Activated CD4-positive, alpha-beta T cell treated with anti-CD3 and anti-CD28 coated beads, Interleukin-2, amount 10 ng/mL, durations not matched to agents 7 days and 5 days (primary cell): Measurements from ENCODE around the gene ATP9B. TPM values are rescaled to one million over a fixed set of nuclear protein-coding genes. Genes with fewer than 3 reads are reported as not detected.
"Not testable (repeated sequence)": the region's sequence is repeated elsewhere in the genome, so short reads cannot be mapped to it uniquely, and the experiment has no call there.

Experiments used
- CTCF ChIA-PET: fragments of 350-600 bp; sonication (Branson Sonifier 250); formaldehyde crosslinking; loops from one replicate; lab custom pipeline; 2021; ENCODE audit warnings: antibody characterized with exemption; lab: Charles Lee
- POLR2A ChIA-PET: fragments of 350-600 bp; sonication (Branson Sonifier 250); formaldehyde crosslinking; loops from one replicate; lab custom pipeline; 2021; ENCODE audit warnings: antibody characterized with exemption; lab: Charles Lee
- DNase-seq: peaks from one replicate; pipeline ENCODE4 v3.0.0-alpha.2; 2020
- H3K27ac Mint-ChIP-seq: one replicate; pipeline ENCODE4 v1.8.0; 2021; ENCODE audit warnings: mild to moderate bottlenecking, moderate library complexity, mixed read lengths
- H3K27me3 Mint-ChIP-seq: one replicate; pipeline ENCODE4 v1.8.0; 2021; ENCODE audit warnings: mixed read lengths
- H3K36me3 Mint-ChIP-seq: one replicate; pipeline ENCODE4 v1.8.0; 2021; ENCODE audit warnings: low read depth, mixed read lengths
- H3K4me1 Mint-ChIP-seq: one replicate; pipeline ENCODE4 v1.8.0; 2021; ENCODE audit warnings: mixed read lengths
- H3K4me3 Mint-ChIP-seq: one replicate; pipeline ENCODE4 v1.8.0; 2021; ENCODE audit warnings: mild to moderate bottlenecking, moderate library complexity, mixed read lengths
- H3K9me3 Mint-ChIP-seq: one replicate; pipeline ENCODE4 v1.8.0; 2021; ENCODE audit warnings: mixed read lengths
- total RNA-seq, 2 experiments: library from RNA; stranded (reverse); gene quantifications; one replicate each; pipeline ENCODE4 v1.2.3, GENCODE V29; 2021

Gene ATP9B
- total RNA-seq, 2 experiments from 2014 or later = 29.8 to 30.5 TPM

DNA sequence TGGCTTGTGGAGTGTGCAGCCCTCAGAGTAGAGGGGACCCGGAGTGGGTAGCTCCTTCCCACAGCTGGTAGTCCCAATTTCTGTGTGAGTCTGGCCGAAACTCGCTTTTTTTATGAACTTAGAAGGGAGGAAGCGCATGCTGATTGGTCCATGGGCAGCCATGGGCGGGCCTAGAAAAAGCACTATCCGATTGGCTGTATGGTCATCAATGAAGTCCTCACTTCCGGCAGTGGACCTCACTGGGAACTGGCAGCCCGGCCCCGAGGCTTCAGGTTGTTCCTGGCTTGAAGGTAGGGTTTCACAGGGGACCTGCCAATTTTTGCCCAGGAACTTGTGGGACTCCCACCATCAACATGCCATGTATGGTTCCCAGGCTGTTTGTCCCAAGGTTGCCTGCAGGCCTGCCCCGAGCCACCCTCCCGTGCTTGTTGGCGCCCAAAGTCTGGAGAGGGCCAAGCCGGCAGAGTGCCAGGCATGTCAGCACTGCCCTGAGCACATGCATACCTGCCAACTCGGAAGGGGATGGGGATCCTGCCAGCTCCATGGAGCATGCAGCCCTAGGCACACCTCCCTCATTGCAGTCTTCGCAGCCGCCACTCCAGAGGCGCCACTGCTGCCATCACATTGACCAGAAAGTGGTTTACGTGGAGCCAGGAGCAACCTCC, 98.5 kb downstream of the ATP9B start:
- H3K4me1 Mint-ChIP-seq = no peaks in the 10 kb centered on the region
- no peaks in the 10 kb centered on the region for H3K27me3 Mint-ChIP-seq
- CTCF ChIA-PET = no interaction called here
- no peak for DNase-seq
- no peaks in the 10 kb centered on the region for H3K9me3 Mint-ChIP-seq
- H3K4me3 Mint-ChIP-seq = no peak overlapping the region
- no peak overlapping the region for H3K27ac Mint-ChIP-seq
- POLR2A ChIA-PET = no interaction called here
- H3K36me3 Mint-ChIP-seq = peaks cover 17% of the 10 kb centered on the region

DNA sequence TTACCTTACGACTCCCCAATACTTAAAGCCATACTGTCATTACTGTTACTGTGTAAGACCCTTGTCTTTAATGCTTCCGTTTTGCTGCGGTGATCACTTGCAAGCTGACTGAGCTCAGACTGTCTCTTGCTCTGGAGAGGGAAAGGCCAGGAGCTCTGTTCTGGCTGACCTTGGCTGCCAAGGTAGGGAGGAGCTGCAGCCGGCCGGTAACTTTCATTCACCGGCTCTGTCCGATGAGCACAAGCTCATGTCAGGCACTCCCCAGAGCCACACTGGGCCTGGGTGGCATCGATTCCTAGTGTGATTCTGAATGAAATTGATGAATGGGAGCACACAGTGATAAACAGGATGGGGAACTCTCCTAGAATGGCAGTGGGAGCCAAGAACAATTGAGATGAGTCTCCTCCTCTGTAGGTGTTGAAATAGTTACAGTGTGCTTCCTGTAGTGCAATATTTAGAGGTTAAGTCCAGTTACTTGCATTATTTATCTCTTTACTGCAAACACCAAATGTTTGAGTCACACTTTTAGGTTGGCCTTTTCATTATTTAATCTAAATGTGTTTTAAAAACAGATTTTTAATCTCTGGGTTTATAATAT, 100.9 kb downstream of the ATP9B start:
- H3K9me3 Mint-ChIP-seq = no peaks in the 10 kb centered on the region
- no peak overlapping the region for H3K4me3 Mint-ChIP-seq
- no peak overlapping the region for H3K27ac Mint-ChIP-seq
- peaks cover 30% of the 10 kb centered on the region for H3K36me3 Mint-ChIP-seq
- POLR2A ChIA-PET = no interaction called here
- no peak for DNase-seq
- no peaks in the 10 kb centered on the region for H3K4me1 Mint-ChIP-seq
- CTCF ChIA-PET = no interaction called here
- no peaks in the 10 kb centered on the region for H3K27me3 Mint-ChIP-seq

DNA sequence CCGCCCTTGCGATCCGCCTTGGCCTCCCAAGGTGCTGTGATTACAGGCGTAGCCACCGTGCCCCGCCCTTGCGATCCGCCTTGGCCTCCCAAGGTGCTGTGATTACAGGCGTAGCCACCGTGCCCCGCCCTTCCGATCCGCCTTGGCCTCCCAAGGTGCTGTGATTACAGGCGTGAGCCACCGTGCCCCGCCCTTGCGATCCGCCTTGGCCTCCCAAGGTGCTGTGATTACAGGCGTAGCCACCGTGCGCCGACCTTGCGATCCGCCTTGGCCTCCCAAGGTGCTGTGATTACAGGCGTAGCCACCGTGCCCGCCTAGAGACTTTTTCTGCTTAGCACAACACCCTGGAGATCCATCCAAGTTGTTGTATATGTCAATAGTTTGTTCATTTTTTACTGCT, 103.1 kb downstream of the ATP9B start:
- H3K9me3 Mint-ChIP-seq, CTCF ChIA-PET, POLR2A ChIA-PET, H3K27ac Mint-ChIP-seq, H3K4me3 Mint-ChIP-seq, DNase-seq, H3K27me3 Mint-ChIP-seq, H3K4me1 Mint-ChIP-seq: not testable (repeated sequence)
- peaks cover 14% of the 10 kb centered on the region for H3K36me3 Mint-ChIP-seq

DNA sequence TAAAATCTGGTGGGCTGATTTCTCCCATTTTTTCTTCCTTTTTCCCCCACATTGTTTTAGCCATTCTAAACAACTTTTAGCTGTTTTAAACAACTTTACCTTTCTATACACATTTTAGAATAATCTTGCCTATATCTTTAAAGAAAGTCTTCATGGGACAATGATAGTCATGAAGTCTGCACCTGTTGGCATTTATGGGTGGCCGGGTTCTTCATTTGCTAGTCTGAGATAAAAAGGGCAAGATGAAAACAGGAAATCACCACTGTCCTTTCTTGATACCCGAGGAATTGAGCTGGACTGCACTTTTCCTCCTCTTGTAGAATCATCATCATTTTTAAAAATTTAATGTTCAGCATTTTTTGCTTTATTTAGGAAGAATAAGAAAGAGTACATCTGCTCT, 104.5 kb downstream of the ATP9B start:
- CTCF ChIA-PET = no interaction called here
- Mint-ChIP-seq H3K4me1 (no peaks in the 10 kb centered on the region), H3K27me3 (no peaks in the 10 kb centered on the region), H3K36me3 (peaks cover 19% of the 10 kb centered on the region), H3K4me3 (no peak overlapping the region), H3K27ac (no peak overlapping the region), H3K9me3 (no peaks in the 10 kb centered on the region)
- no peak for DNase-seq
- POLR2A ChIA-PET = no interaction called here

DNA sequence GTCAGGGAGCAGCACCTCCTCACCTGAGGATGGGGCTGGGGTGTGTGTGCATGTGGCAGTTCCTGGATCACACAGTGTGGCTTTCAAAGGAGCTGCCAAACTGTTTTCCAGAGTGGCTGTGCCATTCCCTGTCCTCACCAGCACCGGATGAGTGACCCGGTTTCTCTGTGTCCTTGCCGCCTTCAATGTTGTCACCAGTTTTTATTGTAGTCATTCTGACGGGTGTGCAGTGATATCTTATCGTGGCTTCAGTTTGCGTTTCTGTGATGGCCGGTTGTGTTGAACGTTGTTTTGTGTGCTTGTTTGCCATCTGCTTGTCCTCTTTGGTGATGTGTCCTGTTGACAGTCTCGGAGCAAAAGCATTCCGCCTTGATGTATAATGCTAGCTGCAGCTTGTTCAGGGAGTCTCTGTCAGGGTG, 108.9 kb downstream of the ATP9B start:
- H3K27me3 Mint-ChIP-seq = no peaks in the 10 kb centered on the region
- ChIA-PET CTCF (interaction anchor here (0.7 kb wide), 1 partner anchor 51 kb away, joined by 3 read pairs; no protein-coding TSS in a partner anchor), POLR2A (no interaction called here)
- DNase-seq = no peak
- no peak overlapping the region for H3K4me3 Mint-ChIP-seq
- no peaks in the 10 kb centered on the region for H3K4me1 Mint-ChIP-seq
- H3K9me3 Mint-ChIP-seq = no peaks in the 10 kb centered on the region
- peaks cover 23% of the 10 kb centered on the region for H3K36me3 Mint-ChIP-seq
- H3K27ac Mint-ChIP-seq = no peak overlapping the region

DNA sequence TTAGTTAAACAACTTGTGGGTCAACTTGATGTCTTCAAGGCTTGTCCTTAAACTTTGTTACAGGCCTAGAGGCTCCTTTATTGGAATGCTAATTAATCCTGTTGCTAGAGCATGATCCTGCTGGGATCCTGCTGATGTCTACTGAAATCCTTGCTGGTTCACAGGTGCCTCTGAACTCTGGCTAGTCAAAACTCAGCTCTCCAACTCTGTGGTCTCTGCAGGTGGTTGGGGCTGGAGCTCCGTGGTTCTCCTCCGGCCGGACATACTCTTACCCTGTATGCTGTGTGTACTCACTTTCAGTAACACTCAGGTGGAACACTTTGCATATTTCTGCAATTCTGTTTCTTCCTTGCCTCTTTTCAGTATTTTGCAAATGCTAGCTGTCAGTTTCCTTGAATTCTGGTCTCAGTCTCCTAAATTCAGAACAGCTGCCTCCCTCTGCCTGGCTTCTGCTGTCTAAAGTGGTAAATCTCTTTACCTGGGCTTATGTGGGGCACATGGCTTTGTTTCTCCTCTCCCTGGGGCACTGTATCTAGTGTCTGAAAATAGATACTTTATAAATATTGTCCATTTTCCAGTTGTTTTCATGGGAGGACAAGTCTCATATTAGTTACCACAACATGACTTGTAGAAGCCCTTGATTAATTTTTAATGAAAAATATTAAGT, 113.0 kb downstream of the ATP9B start:
- DNase-seq = no peak
- H3K9me3 Mint-ChIP-seq = no peaks in the 10 kb centered on the region
- no peak overlapping the region for H3K4me3 Mint-ChIP-seq
- H3K4me1 Mint-ChIP-seq = peaks cover 3% of the 10 kb centered on the region
- H3K27me3 Mint-ChIP-seq = no peaks in the 10 kb centered on the region
- H3K36me3 Mint-ChIP-seq = peaks cover 10% of the 10 kb centered on the region
- ChIA-PET POLR2A (no interaction called here), CTCF (no interaction called here)
- H3K27ac Mint-ChIP-seq = no peak overlapping the region

DNA sequence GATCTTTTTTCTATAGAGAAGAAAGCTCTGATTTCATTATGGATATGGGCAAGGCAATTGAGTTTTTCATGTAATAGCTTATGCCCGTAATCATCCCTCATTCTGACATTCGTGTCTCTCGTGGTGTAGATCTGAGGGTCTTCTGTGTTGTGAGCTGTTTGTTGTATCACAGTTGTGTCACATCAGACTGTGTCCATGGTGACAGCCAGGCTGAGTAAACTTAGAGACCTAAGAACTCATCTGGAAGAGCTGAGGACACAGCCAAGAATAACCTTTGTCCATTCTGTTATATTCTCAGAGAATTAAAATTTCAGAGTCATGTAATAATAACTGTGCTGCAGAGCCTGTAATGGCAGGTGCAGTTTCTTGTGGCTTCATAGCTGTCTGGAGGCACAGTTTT, 116.5 kb downstream of the ATP9B start:
- Mint-ChIP-seq H3K27ac (no peak overlapping the region), H3K4me3 (no peak overlapping the region), H3K27me3 (no peaks in the 10 kb centered on the region), H3K4me1 (peaks cover 7% of the 10 kb centered on the region), H3K36me3 (peaks cover 5% of the 10 kb centered on the region), H3K9me3 (no peaks in the 10 kb centered on the region)
- ChIA-PET CTCF (no interaction called here), POLR2A (no interaction called here)
- no peak for DNase-seq

DNA sequence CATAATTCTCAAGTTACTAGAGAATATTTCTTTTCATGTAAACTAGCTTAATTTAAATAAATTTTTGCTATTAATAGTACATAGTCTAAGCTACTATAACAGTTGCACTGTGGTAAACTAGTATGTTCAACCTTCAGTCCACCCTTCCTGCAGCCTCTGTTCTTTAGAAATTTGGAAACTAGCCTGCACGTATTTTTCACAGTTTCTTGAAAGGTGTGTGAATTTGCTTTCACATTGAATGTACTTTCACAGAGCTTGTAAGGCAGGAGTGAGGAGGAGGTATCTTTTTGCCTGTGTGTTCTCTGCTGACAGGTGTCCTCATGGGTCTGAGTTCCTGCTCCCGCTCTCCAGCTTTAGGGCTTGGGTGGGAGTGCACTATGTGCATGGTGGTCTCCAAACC, 117.5 kb downstream of the ATP9B start:
- POLR2A ChIA-PET = no interaction called here
- no peak for DNase-seq
- Mint-ChIP-seq H3K4me3 (no peak overlapping the region), H3K9me3 (no peaks in the 10 kb centered on the region), H3K27ac (no peak overlapping the region), H3K4me1 (peaks cover 12% of the 10 kb centered on the region), H3K36me3 (peaks cover 8% of the 10 kb centered on the region), H3K27me3 (no peaks in the 10 kb centered on the region)
- CTCF ChIA-PET = interaction anchor here (1.0 kb wide), 1 partner anchor 9 kb away, joined by 4 read pairs; no protein-coding TSS in a partner anchor

DNA sequence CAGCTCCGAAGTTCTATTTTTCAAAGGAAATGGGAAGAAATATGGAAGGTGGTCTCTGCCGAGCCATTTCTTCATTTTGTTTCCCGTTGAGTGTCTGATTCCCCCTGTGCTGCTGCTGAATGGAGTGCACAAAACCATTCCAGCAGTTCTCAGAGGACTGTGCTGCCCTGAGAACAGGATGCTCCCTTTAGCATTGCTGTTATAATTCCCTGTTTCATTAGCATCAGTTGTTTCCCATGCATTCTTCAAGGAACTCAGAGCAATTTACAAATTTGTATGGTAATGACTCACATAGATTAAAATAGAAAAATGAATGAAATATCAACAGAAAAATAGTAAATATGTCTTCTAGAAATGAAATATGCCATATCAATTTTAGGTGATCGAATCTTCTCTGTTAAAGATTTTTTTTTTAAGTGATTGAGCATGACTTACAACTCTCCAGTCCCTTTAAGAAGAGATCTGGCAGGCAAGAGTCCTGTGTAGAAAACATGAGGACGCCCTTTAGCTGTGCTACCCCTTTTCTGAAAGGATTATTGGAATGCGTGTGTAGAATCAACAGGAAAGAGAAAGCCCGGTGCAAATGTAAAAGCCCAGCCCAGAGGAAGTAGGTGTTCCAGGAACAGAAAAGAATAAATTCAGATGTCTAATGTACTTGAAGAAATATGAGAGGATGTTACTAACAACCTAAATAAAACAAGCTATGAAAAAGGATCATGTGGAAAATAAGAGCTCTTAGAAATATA, 118.5 kb downstream of the ATP9B start:
- Mint-ChIP-seq H3K4me1 (peaks cover 12% of the 10 kb centered on the region), H3K27ac (no peak overlapping the region), H3K36me3 (peaks cover 6% of the 10 kb centered on the region), H3K9me3 (no peaks in the 10 kb centered on the region), H3K27me3 (no peaks in the 10 kb centered on the region), H3K4me3 (no peak overlapping the region)
- ChIA-PET CTCF (interaction anchor here (0.6 to 1.0 kb wide), 2 partner anchors 8 to 34 kb away, joined by 4 read pairs; no protein-coding TSS in a partner anchor), POLR2A (no interaction called here)
- DNase-seq = no peak

DNA sequence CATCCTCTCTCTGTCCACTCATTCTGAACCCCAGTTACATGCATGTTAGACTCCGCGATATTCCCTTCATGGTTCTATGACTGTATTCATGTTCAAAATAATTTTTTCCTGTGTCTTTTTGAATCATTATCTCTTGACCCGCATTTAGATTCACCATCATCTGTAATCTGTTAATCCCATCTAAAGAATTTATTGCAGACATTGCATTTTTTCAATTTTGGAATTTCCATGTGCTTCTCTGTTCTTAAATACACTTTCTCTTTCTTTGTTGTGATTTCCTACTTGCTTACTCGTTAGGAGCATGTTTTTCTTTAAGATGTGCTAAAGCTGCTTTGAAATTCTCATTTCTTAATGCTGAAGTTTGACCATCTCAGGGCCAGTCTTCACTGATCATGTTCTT, 122.2 kb downstream of the ATP9B start:
- CTCF ChIA-PET = no interaction called here
- Mint-ChIP-seq H3K27me3 (no peaks in the 10 kb centered on the region), H3K9me3 (no peaks in the 10 kb centered on the region), H3K4me1 (peaks cover 12% of the 10 kb centered on the region), H3K27ac (no peak overlapping the region), H3K4me3 (no peak overlapping the region), H3K36me3 (peaks cover 9% of the 10 kb centered on the region)
- POLR2A ChIA-PET = no interaction called here
- no peak for DNase-seq

DNA sequence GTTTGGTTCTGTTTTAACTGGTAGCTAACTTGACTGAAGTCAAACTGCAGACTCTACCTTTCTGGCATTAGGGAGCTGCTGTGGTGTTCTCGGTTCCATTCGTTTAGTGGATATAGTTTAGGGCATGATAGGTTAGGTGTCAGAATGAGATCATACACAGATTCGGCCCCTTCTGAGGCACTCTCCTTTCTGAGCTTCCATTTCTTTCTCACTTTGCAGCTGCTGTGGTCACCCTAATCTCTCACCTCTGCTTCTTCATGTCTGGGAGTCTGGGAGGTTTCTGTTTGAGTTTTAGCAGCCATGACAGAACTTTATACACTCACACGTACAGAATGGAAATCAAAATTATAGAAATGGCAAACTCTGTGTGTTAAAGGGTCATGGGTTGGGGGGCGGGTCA, 122.8 kb downstream of the ATP9B start:
- no peak for DNase-seq
- H3K27ac Mint-ChIP-seq = no peak overlapping the region
- ChIA-PET POLR2A (no interaction called here), CTCF (no interaction called here)
- H3K4me3 Mint-ChIP-seq = no peak overlapping the region
- peaks cover 9% of the 10 kb centered on the region for H3K36me3 Mint-ChIP-seq
- H3K4me1 Mint-ChIP-seq = peaks cover 10% of the 10 kb centered on the region
- H3K27me3 Mint-ChIP-seq = no peaks in the 10 kb centered on the region
- no peaks in the 10 kb centered on the region for H3K9me3 Mint-ChIP-seq

DNA sequence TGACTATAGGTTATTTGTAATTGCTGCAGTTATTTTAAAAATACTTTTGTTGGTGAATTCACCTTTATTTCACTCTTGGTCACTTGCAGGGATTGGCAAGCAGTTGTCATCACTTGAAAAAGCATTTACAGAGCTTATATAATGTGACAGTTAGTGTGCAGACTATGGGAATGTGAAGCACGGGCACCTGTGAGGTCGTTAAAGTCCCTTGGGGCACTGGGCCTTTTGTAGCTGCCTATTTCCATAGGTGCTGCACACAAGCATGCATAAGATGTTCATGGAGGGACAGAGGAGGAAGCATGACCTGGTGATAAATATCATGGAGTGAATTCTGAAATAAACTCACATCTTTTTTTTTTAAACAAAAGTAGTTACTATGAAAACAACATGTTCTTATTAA, 124.6 kb downstream of the ATP9B start:
- Mint-ChIP-seq H3K4me1 (peaks cover 5% of the 10 kb centered on the region), H3K4me3 (no peak overlapping the region), H3K27me3 (no peaks in the 10 kb centered on the region), H3K9me3 (no peaks in the 10 kb centered on the region), H3K36me3 (peaks cover 9% of the 10 kb centered on the region), H3K27ac (no peak overlapping the region)
- no peak for DNase-seq
- POLR2A ChIA-PET = no interaction called here
- CTCF ChIA-PET = no interaction called here
